Kidney (tissue), 14 donors: Measurements from ENCODE around the gene DLGAP1. TPM values are rescaled to one million over a fixed set of nuclear protein-coding genes. Genes with fewer than 3 reads are reported as not detected.

Experiments
- DNase-seq, 5 donors: peaks; one replicate each; pipeline ENCODE4 v3.0.0-alpha.2; 2013 to 2020
- FAIRE-seq: peaks from 2 replicates; lab custom pipeline; 2012; peaks lifted over from hg19 to GRCh38; lab: Jason Lieb, UNC
- H3K27ac ChIP-seq, 2 donors: one replicate each; pipeline ENCODE4 v1.7.0; 2013; ENCODE audit warnings: low read depth in 2 of 2, low read length in 2 of 2, inconsistent platforms in 1 of 2
- H3K27me3 ChIP-seq: one replicate; pipeline ENCODE4 v1.7.1; 2013; ENCODE audit warnings: low read length, inconsistent platforms; ENCODE audit not compliant: control insufficient read depth, insufficient read depth
- H3K36me3 ChIP-seq, 3 donors: one replicate each; pipeline versions ENCODE4 v1.7.0 to v1.7.1; 2013; ENCODE audit warnings: low read length in 3 of 3, control low read depth in 1 of 3, inconsistent platforms in 1 of 3; ENCODE audit not compliant: insufficient read depth in 3 of 3, control insufficient read depth in 2 of 3
- H3K4me1 ChIP-seq, 3 donors: one replicate each; pipeline versions ENCODE4 v1.7.0 to v1.7.1; 2013; ENCODE audit warnings: low read length in 3 of 3, inconsistent platforms in 1 of 3, low read depth in 1 of 3; ENCODE audit not compliant: control insufficient read depth in 2 of 3, insufficient read depth in 2 of 3
- H3K4me3 ChIP-seq, 3 donors: one replicate each; pipeline versions ENCODE4 v1.7.0 to v1.8.1; 2013; ENCODE audit warnings: low read length in 3 of 3, control low read depth in 1 of 3, inconsistent platforms in 1 of 3
- H3K9ac ChIP-seq, 3 donors: one replicate each; pipeline versions ENCODE4 v1.7.0 to v1.7.1; 2013; ENCODE audit warnings: low read length in 3 of 3, control low read depth in 1 of 3, inconsistent platforms in 1 of 3
- H3K9me3 ChIP-seq, 3 donors: one replicate each; pipeline versions ENCODE4 v1.7.0 to v1.7.1; 2013; ENCODE audit warnings: low read length in 3 of 3, control low read depth in 1 of 3, inconsistent platforms in 1 of 3; ENCODE audit not compliant: control insufficient read depth in 2 of 3, insufficient read depth in 1 of 3
- CTCF ChIP-seq: IDR thresholded peaks from 3 replicates; pipeline ENCODE4 v1.5.1; 2012; ENCODE audit warnings: mild to moderate bottlenecking, moderate library complexity, borderline replicate concordance; ENCODE audit not compliant: insufficient read depth; ENCODE audit errors: extremely low read depth
- intact Hi-C: fragments of 100-400 bp; cut with DNase I; formaldehyde crosslinking; loops from one replicate; pipeline ENCODE4 v1.11.1; 2022
- polyA plus RNA-seq: library from polyadenylated mRNA; stranded (reverse); fragments of 350-450 nt; fragmentation: Illumina TruSeq; extraction: RNeasy Lipid Tissue Mini Kit (QIAGEN cat#74804); gene quantifications from one replicate; pipeline ENCODE4 v1.2.3, GENCODE V29; 2014; ENCODE audit warnings: low read depth, low replicate concordance; ENCODE audit not compliant: insufficient read depth
- total RNA-seq: library from RNA; stranded (reverse); fragmentation: NEBNext Ultra II Directional; extraction: Animal tissue kit (Norgen Biotek cat#: 25700); gene quantifications from one replicate; pipeline ENCODE4 v1.2.1, GENCODE V29; 2021
- donor health status: control.
- donor health status: control.
- donor health status: control.
- donor health status: control.
- donor health status: control.
- donor health status: DM: yes; HTN: yes; CAD: no.
- donor health status: Normal renal cell carcinoma (clear cell type).

The DLGAP1 gene
- total and polyA plus RNA-seq, 2 donors from 2014 or later, result 1.2 to 32.8 TPM

- H3K9me3 ChIP-seq, result peaks cover 0 to 2% (median 0%) of the 10 kb centered on the region in 3 donors
- no peak for TF ChIP-seq CTCF
- no peak overlapping the region for H3K4me3 ChIP-seq
- intact Hi-C loops, result no loop called here
- no peak overlapping the region for H3K9ac ChIP-seq
- no peak overlapping the region for H3K27ac ChIP-seq
- DNase-seq, result no peak
- H3K27me3 ChIP-seq, result no peaks in the 10 kb centered on the region
- H3K36me3 ChIP-seq, result no peaks in the 10 kb centered on the region
- no peaks in the 10 kb centered on the region for H3K4me1 ChIP-seq
- FAIRE-seq, result no peak
Measured at GRCh38 chr18:4254840-4255239, 200.3 kb downstream of the DLGAP1 start.

GRCh38 chr18:4252829-4253228, 202.3 kb downstream of the DLGAP1 start:
- H3K27ac ChIP-seq, result no peak overlapping the region
- TF ChIP-seq CTCF, result no peak

GRCh38 chr18:4251873-4252272, 203.2 kb downstream of the DLGAP1 start:
- intact Hi-C loops, result no loop called here
- FAIRE-seq, result no peak
- TF ChIP-seq CTCF, result no peak
- no peak overlapping the region for H3K27ac ChIP-seq
- no peaks in the 10 kb centered on the region for H3K27me3 ChIP-seq
- H3K9me3 ChIP-seq, result no peaks in the 10 kb centered on the region
- no peak overlapping the region for H3K9ac ChIP-seq
- DNase-seq, result no peak
- H3K36me3 ChIP-seq, result no peaks in the 10 kb centered on the region
- H3K4me3 ChIP-seq, result no peak overlapping the region
- no peaks in the 10 kb centered on the region for H3K4me1 ChIP-seq

More at GRCh38 chr18:4252829-4253228, 202.3 kb downstream of the DLGAP1 start:
- H3K36me3 ChIP-seq, result no peaks in the 10 kb centered on the region
- no peaks in the 10 kb centered on the region for H3K4me1 ChIP-seq
- H3K4me3 ChIP-seq, result no peak overlapping the region
- H3K9ac ChIP-seq, result no peak overlapping the region
- H3K9me3 ChIP-seq, result no peaks in the 10 kb centered on the region
- intact Hi-C loops, result no loop called here
- DNase-seq (no peak), FAIRE-seq (no peak)
- no peaks in the 10 kb centered on the region for H3K27me3 ChIP-seq

- Histone ChIP-seq H3K9ac (no peak overlapping the region), H3K27me3 (no peaks in the 10 kb centered on the region), H3K4me3 (no peak overlapping the region), H3K36me3 (no peaks in the 10 kb centered on the region), H3K4me1 (no peaks in the 10 kb centered on the region), H3K27ac (no peak overlapping the region), H3K9me3 (no peaks in the 10 kb centered on the region)
- TF ChIP-seq CTCF, result no peak
- no peak for FAIRE-seq
- DNase-seq, result peak in 2 of 5 donors; percentile 7 to 12
- intact Hi-C loops, result no loop called here
Measured at GRCh38 chr18:4251206-4251605, 203.9 kb downstream of the DLGAP1 start.
